GM20000 (cell line): ENCODE data around the gene APOH.
"Not testable (repeated sequence)": the region's sequence is repeated elsewhere in the genome, so short reads cannot be mapped to it uniquely, and the experiment has no call there.

Experiments used
- DNase-seq: peaks from one replicate; pipeline ENCODE4 v3.0.0; 2012; ENCODE audit warnings: low spot score
- TF ChIP-seq, protein P1 (sequence below): IDR thresholded peaks from 2 replicates; pipeline ENCODE4 v1.5.1; 2012; ENCODE audit warnings: mild to moderate bottlenecking, control low read depth; ENCODE audit errors: extremely low read depth, missing control alignments

Gene APOH

GRCh38 chr17:66255112-66255511 lies 25.9 kb upstream of the APOH start:
- peak; percentile 42 for DNase-seq
- TF ChIP-seq, protein P1, sequence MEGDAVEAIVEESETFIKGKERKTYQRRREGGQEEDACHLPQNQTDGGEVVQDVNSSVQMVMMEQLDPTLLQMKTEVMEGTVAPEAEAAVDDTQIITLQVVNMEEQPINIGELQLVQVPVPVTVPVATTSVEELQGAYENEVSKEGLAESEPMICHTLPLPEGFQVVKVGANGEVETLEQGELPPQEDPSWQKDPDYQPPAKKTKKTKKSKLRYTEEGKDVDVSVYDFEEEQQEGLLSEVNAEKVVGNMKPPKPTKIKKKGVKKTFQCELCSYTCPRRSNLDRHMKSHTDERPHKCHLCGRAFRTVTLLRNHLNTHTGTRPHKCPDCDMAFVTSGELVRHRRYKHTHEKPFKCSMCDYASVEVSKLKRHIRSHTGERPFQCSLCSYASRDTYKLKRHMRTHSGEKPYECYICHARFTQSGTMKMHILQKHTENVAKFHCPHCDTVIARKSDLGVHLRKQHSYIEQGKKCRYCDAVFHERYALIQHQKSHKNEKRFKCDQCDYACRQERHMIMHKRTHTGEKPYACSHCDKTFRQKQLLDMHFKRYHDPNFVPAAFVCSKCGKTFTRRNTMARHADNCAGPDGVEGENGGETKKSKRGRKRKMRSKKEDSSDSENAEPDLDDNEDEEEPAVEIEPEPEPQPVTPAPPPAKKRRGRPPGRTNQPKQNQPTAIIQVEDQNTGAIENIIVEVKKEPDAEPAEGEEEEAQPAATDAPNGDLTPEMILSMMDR = peak; percentile 28

GRCh38 chr17:66253458-66253857 lies 24.2 kb upstream of the APOH start:
- not testable (repeated sequence) for DNase-seq

- no peak for DNase-seq
- TF ChIP-seq, protein P1 = no peak
Measured at GRCh38 chr17:66250686-66251085, 21.5 kb upstream of the APOH start.

- DNase-seq = no peak
Measured at GRCh38 chr17:66248285-66248684, 19.1 kb upstream of the APOH start.

DNA sequence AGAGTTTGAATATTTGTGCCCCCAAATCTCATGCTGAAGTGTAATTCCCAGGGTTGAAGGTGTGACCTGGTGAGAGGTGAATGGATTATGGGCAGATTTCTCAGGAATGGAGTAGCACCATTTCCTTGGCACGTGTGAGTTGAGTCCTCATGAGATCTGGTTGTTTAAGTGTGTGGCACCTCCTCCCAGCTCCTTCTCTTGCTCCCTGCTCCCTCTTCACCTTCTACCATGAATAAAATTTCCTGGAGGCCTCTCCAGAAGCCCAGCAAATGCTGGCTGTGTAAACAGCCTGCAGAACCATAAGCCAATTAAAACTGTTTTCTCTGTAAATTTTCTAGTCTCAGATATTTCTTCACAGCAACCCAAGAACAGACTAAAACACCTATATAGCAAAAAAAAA lies 12.6 kb upstream of the APOH start:
- TF ChIP-seq, protein P1 = no peak
- no peak for DNase-seq

More at GRCh38 chr17:66248285-66248684, 19.1 kb upstream of the APOH start:
- TF ChIP-seq, protein P1 = no peak

DNA sequence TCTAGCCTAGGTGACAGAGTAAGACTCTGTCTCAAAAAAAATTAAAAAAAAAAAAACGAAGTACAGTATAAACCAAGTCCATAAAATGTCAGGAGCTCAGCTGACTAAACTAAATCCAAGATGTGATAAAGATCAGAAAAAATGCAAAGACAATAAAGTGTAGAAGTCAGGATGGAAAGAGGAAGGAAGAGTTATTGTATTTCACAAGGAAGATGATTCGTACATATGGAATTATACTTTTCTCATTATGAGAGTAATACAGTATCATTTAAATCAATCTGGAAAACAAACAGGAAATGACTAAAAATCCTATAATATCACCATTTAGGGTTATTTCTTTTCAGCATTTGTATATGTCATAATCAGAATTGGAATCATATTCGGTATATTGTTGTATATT lies 11.4 kb upstream of the APOH start:
- no peak for DNase-seq
- TF ChIP-seq, protein P1 = no peak

- DNase-seq = no peak
- TF ChIP-seq, protein P1 = no peak
Measured at GRCh38 chr17:66240013-66240412, 10.8 kb upstream of the APOH start.

- DNase-seq = no peak
- TF ChIP-seq, protein P1 = no peak
Measured at GRCh38 chr17:66235377-66235994, 6.3 kb upstream of the APOH start.
